Keratinocyte (primary cell): ENCODE measurements around the gene ANHX. TPM values are rescaled to one million over a fixed set of nuclear protein-coding genes. Genes with fewer than 3 reads are reported as not detected.

Experiments
- DNase-seq: peaks from one replicate; pipeline ENCODE4 v3.0.0-alpha.2; 2011; ENCODE audit warnings: low read depth, missing footprints, low spot score
- FAIRE-seq: peaks from 2 replicates; lab custom pipeline; 2011; peaks lifted over from hg19 to GRCh38; lab: Jason Lieb, UNC
- H2AFZ ChIP-seq: 2 replicates; pipeline ENCODE4 v1.6.0; 2012; ENCODE audit warnings: low read length, control low read depth, inconsistent platforms; ENCODE audit not compliant: control insufficient read depth
- H3K27ac ChIP-seq: 2 replicates; pipeline ENCODE4 v1.5.1; 2011; ENCODE audit warnings: low read length; ENCODE audit not compliant: control insufficient read depth, insufficient read depth
- H3K27me3 ChIP-seq: 3 replicates; pipeline ENCODE4 v1.6.0; 2011; ENCODE audit warnings: low read length; ENCODE audit not compliant: control insufficient read depth, insufficient read depth; ENCODE audit errors: extremely low read depth
- H3K36me3 ChIP-seq, 2 experiments: 2 replicates in 1 of 2; 3 replicates in 1 of 2; pipeline ENCODE4 v1.5.1; 2011; ENCODE audit warnings: low read length in 2 of 2, mild to moderate bottlenecking in 1 of 2; ENCODE audit not compliant: control insufficient read depth in 2 of 2, insufficient read depth in 2 of 2; ENCODE audit errors: extremely low read depth in 1 of 2
- H3K4me1 ChIP-seq: 3 replicates; pipeline ENCODE4 v1.5.1; 2011; ENCODE audit warnings: low read length; ENCODE audit not compliant: control insufficient read depth, insufficient read depth; ENCODE audit errors: extremely low read depth
- H3K4me2 ChIP-seq: 3 replicates; pipeline ENCODE4 v1.6.0; 2011; ENCODE audit warnings: low read depth, low read length; ENCODE audit not compliant: control insufficient read depth, insufficient read depth; ENCODE audit errors: extremely low read depth
- H3K4me3 ChIP-seq, 3 experiments: fragments of 200-600 bp in 1 of 3; sonication (generic) in 1 of 3; 2 replicates in 2 of 3; 3 replicates in 1 of 3; pipeline ENCODE4 v1.5.1; 2011 to 2016; ENCODE audit warnings: low read length in 3 of 3, mild to moderate bottlenecking in 3 of 3, control low read depth in 2 of 3, inconsistent platforms in 1 of 3, low read depth in 1 of 3, mixed read lengths in 1 of 3, mixed run types in 1 of 3, moderate library complexity in 1 of 3; ENCODE audit not compliant: control insufficient read depth in 2 of 3, insufficient read depth in 2 of 3; ENCODE audit errors: extremely low read depth in 1 of 3
- H3K79me2 ChIP-seq: 2 replicates; pipeline ENCODE4 v1.6.0; 2012; ENCODE audit warnings: low read length; ENCODE audit not compliant: control insufficient read depth, insufficient read depth
- H3K9ac ChIP-seq: 3 replicates; pipeline ENCODE4 v1.6.0; 2011; ENCODE audit warnings: low read length; ENCODE audit not compliant: control insufficient read depth, insufficient read depth; ENCODE audit errors: extremely low read depth
- H3K9me1 ChIP-seq: 3 replicates; pipeline ENCODE4 v1.6.0; 2011; ENCODE audit warnings: low read length; ENCODE audit not compliant: control insufficient read depth, insufficient read depth; ENCODE audit errors: extremely low read depth
- H3K9me3 ChIP-seq: 2 replicates; pipeline ENCODE4 v1.5.1; 2012; ENCODE audit warnings: low read depth, low read length; ENCODE audit not compliant: control insufficient read depth
- H4K20me1 ChIP-seq: 3 replicates; pipeline ENCODE4 v1.6.0; 2011; ENCODE audit warnings: low read length; ENCODE audit not compliant: control insufficient read depth, insufficient read depth; ENCODE audit errors: extremely low read depth
- EZH2 ChIP-seq: IDR thresholded peaks from one replicate; pipeline ENCODE4 v1.6.1; 2012; ENCODE audit warnings: inconsistent platforms, mild to moderate bottlenecking, low read length, moderate library complexity
- dilution Hi-C: fragments of 300-500 bp; cut with MboI; formaldehyde crosslinking; loops from one replicate; pipeline ENCODE4 v1.7.0; 2020; ENCODE audit warnings: low sequenced_read_pairs; ENCODE audit not compliant: extremely low pct_ligation_motif_present
- polyA plus RNA-seq, 5 experiments: library from polyadenylated mRNA; depleted of rRNA in 3 of 5; stranded (reverse) in 3 of 5; stranded (forward) in 1 of 5; unstranded in 1 of 5; fragments of >200 nt; gene quantifications; 1 replicate in 1 of 5; 2 replicates in 3 of 5; 3 replicates in 1 of 5; pipeline versions ENCODE4 v1.2.1 to v1.2.3, GENCODE V29; 2011 to 2012; ENCODE audit warnings: missing spikeins in 2 of 5, low read depth in 1 of 5, low replicate concordance in 1 of 5
- TF ChIP-seq, protein P1 (sequence below), 3 experiments: IDR thresholded peaks in 1 of 3; conservative IDR thresholded peaks in 1 of 3; optimal IDR thresholded peaks in 1 of 3; 2 replicates in 2 of 3; 3 replicates in 1 of 3; pipeline versions ENCODE3 to v1.5.1; 2011; ENCODE audit warnings: low read length in 3 of 3, mild to moderate bottlenecking in 3 of 3, moderate library complexity in 2 of 3, control low read depth in 1 of 3, inconsistent platforms in 1 of 3; ENCODE audit not compliant: insufficient read depth in 2 of 3; ENCODE audit errors: extremely low read depth in 1 of 3

ANHX gene
- polyA plus RNA-seq, 1 donor (not counting 4 experiments of a cell fraction or from before 2014, with no cell fraction given), result not detected

DNA sequence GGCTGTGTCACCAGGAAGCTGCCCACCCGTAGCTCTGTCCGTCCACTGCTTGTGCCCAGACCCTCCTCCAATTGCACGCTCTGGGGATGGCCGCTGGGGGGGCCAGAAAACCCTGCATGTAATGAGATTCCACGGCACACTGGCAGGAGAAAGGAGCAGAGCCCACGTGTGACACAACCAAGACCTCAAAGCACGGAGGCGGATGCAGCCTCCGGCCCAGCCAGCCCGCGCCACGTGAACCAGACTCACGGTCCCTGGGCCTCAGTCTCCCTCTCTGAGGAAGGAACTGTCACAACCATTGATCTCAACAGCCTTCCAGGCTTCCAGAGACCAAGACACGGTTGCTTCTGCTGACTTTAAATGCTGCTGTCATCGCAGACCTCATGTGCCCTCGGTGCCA lies 14.4 kb downstream of the ANHX start:
- DNase-seq, result no peak
- H3K9me1 ChIP-seq, result no peaks in the 10 kb centered on the region
- H3K9me3 ChIP-seq, result peaks cover 16% of the 10 kb centered on the region
- no peaks in the 10 kb centered on the region for H3K4me1 ChIP-seq
- H3K4me3 ChIP-seq, result no peak overlapping the region
- H4K20me1 ChIP-seq, result no peaks in the 10 kb centered on the region
- no peak overlapping the region for H3K27ac ChIP-seq
- H3K79me2 ChIP-seq, result no peaks in the 10 kb centered on the region
- no peak overlapping the region for H2AFZ ChIP-seq
- no peaks in the 10 kb centered on the region for H3K36me3 ChIP-seq
- dilution Hi-C loops, result no loop called here
- no peak overlapping the region for H3K4me2 ChIP-seq
- H3K9ac ChIP-seq, result no peak overlapping the region
- TF ChIP-seq EZH2, result no peak
- TF ChIP-seq, protein P1, sequence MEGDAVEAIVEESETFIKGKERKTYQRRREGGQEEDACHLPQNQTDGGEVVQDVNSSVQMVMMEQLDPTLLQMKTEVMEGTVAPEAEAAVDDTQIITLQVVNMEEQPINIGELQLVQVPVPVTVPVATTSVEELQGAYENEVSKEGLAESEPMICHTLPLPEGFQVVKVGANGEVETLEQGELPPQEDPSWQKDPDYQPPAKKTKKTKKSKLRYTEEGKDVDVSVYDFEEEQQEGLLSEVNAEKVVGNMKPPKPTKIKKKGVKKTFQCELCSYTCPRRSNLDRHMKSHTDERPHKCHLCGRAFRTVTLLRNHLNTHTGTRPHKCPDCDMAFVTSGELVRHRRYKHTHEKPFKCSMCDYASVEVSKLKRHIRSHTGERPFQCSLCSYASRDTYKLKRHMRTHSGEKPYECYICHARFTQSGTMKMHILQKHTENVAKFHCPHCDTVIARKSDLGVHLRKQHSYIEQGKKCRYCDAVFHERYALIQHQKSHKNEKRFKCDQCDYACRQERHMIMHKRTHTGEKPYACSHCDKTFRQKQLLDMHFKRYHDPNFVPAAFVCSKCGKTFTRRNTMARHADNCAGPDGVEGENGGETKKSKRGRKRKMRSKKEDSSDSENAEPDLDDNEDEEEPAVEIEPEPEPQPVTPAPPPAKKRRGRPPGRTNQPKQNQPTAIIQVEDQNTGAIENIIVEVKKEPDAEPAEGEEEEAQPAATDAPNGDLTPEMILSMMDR (optimal IDR thresholded peaks at IDR 0.05 in 1 of 3, IDR thresholded peaks at IDR 0.05 in 1 of 3, conservative IDR thresholded peaks at IDR 0.05 in 1 of 3; ENCODE audit: extremely low read depth in 1 of 3, insufficient read depth in 2 of 3, low read length in 3 of 3), result no peak
- no peak for FAIRE-seq
- H3K27me3 ChIP-seq, result no peaks in the 10 kb centered on the region

DNA sequence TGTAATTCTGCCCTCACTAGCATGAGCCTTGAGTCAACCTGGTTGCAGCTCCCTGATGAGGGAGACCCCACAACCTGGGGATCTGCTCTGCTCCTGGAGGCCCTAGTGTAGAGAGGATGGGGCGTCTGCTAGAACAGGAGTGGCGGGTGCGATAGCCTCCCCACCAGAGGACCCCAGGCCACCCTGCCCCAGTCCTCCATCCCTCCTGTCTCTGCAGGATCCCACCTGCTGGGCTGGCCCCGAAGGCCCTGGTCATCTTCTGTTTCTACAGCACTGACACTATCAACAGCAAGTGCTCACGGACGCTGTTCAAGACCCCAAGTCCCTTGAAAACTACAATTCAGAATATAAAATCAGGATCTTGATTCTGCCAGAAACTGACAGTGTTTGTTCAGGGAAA lies 15.2 kb downstream of the ANHX start:
- Histone ChIP-seq H3K79me2 (no peaks in the 10 kb centered on the region), H3K36me3 (no peaks in the 10 kb centered on the region), H2AFZ (no peak overlapping the region), H3K4me3 (no peak overlapping the region), H3K27me3 (no peaks in the 10 kb centered on the region), H3K4me2 (no peak overlapping the region), H3K9me3 (peaks cover 11% of the 10 kb centered on the region), H3K27ac (no peak overlapping the region), H3K9ac (no peak overlapping the region), H3K4me1 (no peaks in the 10 kb centered on the region), H4K20me1 (no peaks in the 10 kb centered on the region), H3K9me1 (no peaks in the 10 kb centered on the region)
- FAIRE-seq (no peak), DNase-seq (no peak)
- TF ChIP-seq EZH2, result no peak
- TF ChIP-seq, protein P1 (optimal IDR thresholded peaks at IDR 0.05 in 1 of 3, IDR thresholded peaks at IDR 0.05 in 1 of 3, conservative IDR thresholded peaks at IDR 0.05 in 1 of 3; ENCODE audit: extremely low read depth in 1 of 3, insufficient read depth in 2 of 3, low read length in 3 of 3), result no peak
- dilution Hi-C loops, result no loop called here
